HCT116 (cell line): ENCODE measurements around the gene OR1N1.

Experiments
- CBX3 ChIP-seq: IDR thresholded peaks from 2 replicates; pipeline ENCODE4 v1.6.1; 2012; ENCODE audit warnings: low read depth
- ELF1 ChIP-seq: IDR thresholded peaks from 2 replicates; pipeline ENCODE4 v1.6.1; 2012; ENCODE audit warnings: low read depth, borderline replicate concordance
- EZH2 ChIP-seq: fragments of 200-600 bp; sonication (generic); IDR thresholded peaks from 2 replicates; pipeline ENCODE4 v1.6.1; 2017; ENCODE audit warnings: antibody characterized with exemption, mixed run types
- POLR2A ChIP-seq: IDR thresholded peaks from 2 replicates; pipeline ENCODE4 v1.7.0; 2011; ENCODE audit warnings: borderline replicate concordance; ENCODE audit not compliant: insufficient read depth, insufficient read length; ENCODE audit errors: extremely low read depth
- POLR2AphosphoS5 ChIP-seq: IDR thresholded peaks from 2 replicates; pipeline ENCODE4 v1.6.1; 2011; ENCODE audit warnings: mild to moderate bottlenecking, low read depth, low read length, moderate library complexity
- RAD21 ChIP-seq: IDR thresholded peaks from 2 replicates; pipeline ENCODE4 v1.6.1; 2012; ENCODE audit warnings: low read depth, mild to moderate bottlenecking
- SIN3A ChIP-seq: IDR thresholded peaks from 2 replicates; pipeline ENCODE4 v1.6.1; 2012; ENCODE audit warnings: low read depth
- SP1 ChIP-seq: IDR thresholded peaks from 2 replicates; pipeline ENCODE4 v1.6.1; 2012; ENCODE audit warnings: low read depth
- TCF7L2 ChIP-seq: IDR thresholded peaks from 2 replicates; pipeline ENCODE4 v1.7.0; 2011; ENCODE audit warnings: borderline replicate concordance, inconsistent platforms; ENCODE audit not compliant: insufficient read depth, insufficient read length; ENCODE audit errors: extremely low read depth
- ZFX ChIP-seq: fragments of 450-650 bp; IDR thresholded peaks from 2 replicates; pipeline ENCODE4 v1.6.1; 2017
- ZNF274 ChIP-seq: fragments of 200-500 bp; sonication (Bioruptor generic); IDR thresholded peaks from 2 replicates; pipeline ENCODE4 v1.6.1; 2014; ENCODE audit warnings: mild to moderate bottlenecking, low read depth, low read length, inconsistent platforms
- TF ChIP-seq, protein P1 (sequence below), 3 experiments: fragments of 200-600 bp in 1 of 3; sonication (generic) in 1 of 3; IDR thresholded peaks in 2 of 3; conservative IDR thresholded peaks in 1 of 3; 2 replicates each; pipeline ENCODE4 v1.5.1; 2012 to 2017; ENCODE audit warnings: low read depth in 2 of 3, low read length in 2 of 3, antibody characterized with exemption in 1 of 3, borderline replicate concordance in 1 of 3, control low read depth in 1 of 3, mild to moderate bottlenecking in 1 of 3, mixed read lengths in 1 of 3, mixed run types in 1 of 3, moderate library complexity in 1 of 3; ENCODE audit not compliant: insufficient read depth in 1 of 3
- TF ChIP-seq, protein P2 (sequence below): IDR thresholded peaks from 2 replicates; pipeline ENCODE4 v1.6.1; 2012
- TF ChIP-seq, protein P3 (sequence below): IDR thresholded peaks from 2 replicates; pipeline ENCODE4 v1.6.1; 2012; ENCODE audit warnings: low read depth

DNA sequence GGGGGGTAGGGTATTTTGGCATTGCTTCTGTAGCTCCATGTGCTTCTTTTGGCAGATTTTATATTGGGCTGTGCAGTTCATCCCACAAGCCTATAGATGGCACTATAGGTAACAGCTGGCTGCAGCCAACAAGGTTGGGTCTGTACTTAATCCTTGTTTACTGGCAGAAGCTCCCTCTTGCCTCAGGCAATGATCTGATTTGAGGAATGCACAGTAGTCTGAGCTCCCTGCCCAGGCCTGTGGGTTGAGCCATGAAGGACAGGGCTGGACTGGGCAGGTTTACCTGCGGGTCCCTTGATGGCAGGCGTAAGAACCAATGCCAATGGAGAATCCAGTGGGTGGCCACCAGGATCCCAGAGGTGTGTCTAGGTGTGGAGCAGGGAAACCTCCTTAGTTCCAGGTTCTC lies 28.2 kb downstream of the OR1N1 start:
- TF ChIP-seq, protein P1, sequence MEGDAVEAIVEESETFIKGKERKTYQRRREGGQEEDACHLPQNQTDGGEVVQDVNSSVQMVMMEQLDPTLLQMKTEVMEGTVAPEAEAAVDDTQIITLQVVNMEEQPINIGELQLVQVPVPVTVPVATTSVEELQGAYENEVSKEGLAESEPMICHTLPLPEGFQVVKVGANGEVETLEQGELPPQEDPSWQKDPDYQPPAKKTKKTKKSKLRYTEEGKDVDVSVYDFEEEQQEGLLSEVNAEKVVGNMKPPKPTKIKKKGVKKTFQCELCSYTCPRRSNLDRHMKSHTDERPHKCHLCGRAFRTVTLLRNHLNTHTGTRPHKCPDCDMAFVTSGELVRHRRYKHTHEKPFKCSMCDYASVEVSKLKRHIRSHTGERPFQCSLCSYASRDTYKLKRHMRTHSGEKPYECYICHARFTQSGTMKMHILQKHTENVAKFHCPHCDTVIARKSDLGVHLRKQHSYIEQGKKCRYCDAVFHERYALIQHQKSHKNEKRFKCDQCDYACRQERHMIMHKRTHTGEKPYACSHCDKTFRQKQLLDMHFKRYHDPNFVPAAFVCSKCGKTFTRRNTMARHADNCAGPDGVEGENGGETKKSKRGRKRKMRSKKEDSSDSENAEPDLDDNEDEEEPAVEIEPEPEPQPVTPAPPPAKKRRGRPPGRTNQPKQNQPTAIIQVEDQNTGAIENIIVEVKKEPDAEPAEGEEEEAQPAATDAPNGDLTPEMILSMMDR (IDR thresholded peaks at IDR 0.05 in 2 of 3, conservative IDR thresholded peaks at IDR 0.05 in 1 of 3; ENCODE audit: borderline replicate concordance in 1 of 3, insufficient read depth in 1 of 3, low read depth in 2 of 3, low read length in 2 of 3), result peak; percentile 44 to 85 (median 83); a peak in 5 of 6 replicates
- TF ChIP-seq POLR2AphosphoS5 (no peak), POLR2A (no peak), TCF7L2 (no peak), SP1 (no peak), EZH2 (no peak), ZFX (no peak), SIN3A (no peak), RAD21 (peak; percentile 60), ZNF274 (no peak), ELF1 (no peak), CBX3 (no peak)
- TF ChIP-seq, protein P2, sequence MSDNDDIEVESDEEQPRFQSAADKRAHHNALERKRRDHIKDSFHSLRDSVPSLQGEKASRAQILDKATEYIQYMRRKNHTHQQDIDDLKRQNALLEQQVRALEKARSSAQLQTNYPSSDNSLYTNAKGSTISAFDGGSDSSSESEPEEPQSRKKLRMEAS, result peak; percentile 26; the same call in 1 of the 2 replicates
- TF ChIP-seq, protein P3, sequence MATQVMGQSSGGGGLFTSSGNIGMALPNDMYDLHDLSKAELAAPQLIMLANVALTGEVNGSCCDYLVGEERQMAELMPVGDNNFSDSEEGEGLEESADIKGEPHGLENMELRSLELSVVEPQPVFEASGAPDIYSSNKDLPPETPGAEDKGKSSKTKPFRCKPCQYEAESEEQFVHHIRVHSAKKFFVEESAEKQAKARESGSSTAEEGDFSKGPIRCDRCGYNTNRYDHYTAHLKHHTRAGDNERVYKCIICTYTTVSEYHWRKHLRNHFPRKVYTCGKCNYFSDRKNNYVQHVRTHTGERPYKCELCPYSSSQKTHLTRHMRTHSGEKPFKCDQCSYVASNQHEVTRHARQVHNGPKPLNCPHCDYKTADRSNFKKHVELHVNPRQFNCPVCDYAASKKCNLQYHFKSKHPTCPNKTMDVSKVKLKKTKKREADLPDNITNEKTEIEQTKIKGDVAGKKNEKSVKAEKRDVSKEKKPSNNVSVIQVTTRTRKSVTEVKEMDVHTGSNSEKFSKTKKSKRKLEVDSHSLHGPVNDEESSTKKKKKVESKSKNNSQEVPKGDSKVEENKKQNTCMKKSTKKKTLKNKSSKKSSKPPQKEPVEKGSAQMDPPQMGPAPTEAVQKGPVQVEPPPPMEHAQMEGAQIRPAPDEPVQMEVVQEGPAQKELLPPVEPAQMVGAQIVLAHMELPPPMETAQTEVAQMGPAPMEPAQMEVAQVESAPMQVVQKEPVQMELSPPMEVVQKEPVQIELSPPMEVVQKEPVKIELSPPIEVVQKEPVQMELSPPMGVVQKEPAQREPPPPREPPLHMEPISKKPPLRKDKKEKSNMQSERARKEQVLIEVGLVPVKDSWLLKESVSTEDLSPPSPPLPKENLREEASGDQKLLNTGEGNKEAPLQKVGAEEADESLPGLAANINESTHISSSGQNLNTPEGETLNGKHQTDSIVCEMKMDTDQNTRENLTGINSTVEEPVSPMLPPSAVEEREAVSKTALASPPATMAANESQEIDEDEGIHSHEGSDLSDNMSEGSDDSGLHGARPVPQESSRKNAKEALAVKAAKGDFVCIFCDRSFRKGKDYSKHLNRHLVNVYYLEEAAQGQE, result no peak
